SU-DHL-6 (cell line): ENCODE measurements around the gene CDYL2.

Source experiments
- H2AFZ ChIP-seq: fragments of 200-600 bp; sonication (generic); 2 replicates; pipeline ENCODE4 v1.6.1; 2014; ENCODE audit warnings: low read depth, mild to moderate bottlenecking, moderate library complexity, mixed read lengths, antibody characterized with exemption, low read length; ENCODE audit not compliant: severe bottlenecking
- H3F3A ChIP-seq: fragments of 200-600 bp; shearing (Covaris generic); 2 replicates; pipeline ENCODE4 v1.6.0; 2016; ENCODE audit warnings: antibody characterized with exemption, mild to moderate bottlenecking; ENCODE audit not compliant: insufficient read depth
- H3K27ac ChIP-seq: fragments of 200-600 bp; sonication (generic); 2 replicates; pipeline ENCODE4 v1.5.1; 2016; ENCODE audit warnings: low read depth, mild to moderate bottlenecking, low read length, moderate library complexity, mixed read lengths
- H3K27me3 ChIP-seq: fragments of 200-600 bp; sonication (generic), shearing (Covaris generic); 2 replicates; pipeline ENCODE4 v1.6.0; 2014; ENCODE audit warnings: mild to moderate bottlenecking, low read length
- H3K36me3 ChIP-seq: fragments of 200-600 bp; sonication (generic); 2 replicates; pipeline ENCODE4 v1.6.1; 2014; ENCODE audit warnings: mild to moderate bottlenecking, low read length, mixed read lengths
- H3K4me2 ChIP-seq: fragments of 300-600, 200-600 bp; shearing (Covaris generic), sonication (generic); 2 replicates; pipeline ENCODE4 v1.6.0; 2014; ENCODE audit warnings: low read length, low read depth, mild to moderate bottlenecking; ENCODE audit not compliant: poor library complexity, severe bottlenecking
- H3K4me3 ChIP-seq: fragments of 200-600 bp; sonication (generic); 2 replicates; pipeline ENCODE4 v1.5.1; 2014; ENCODE audit warnings: antibody characterized with exemption, low read length, mild to moderate bottlenecking, mixed read lengths; ENCODE audit not compliant: insufficient read depth, poor library complexity, severe bottlenecking
- H3K79me2 ChIP-seq: fragments of 200-600 bp; sonication (generic); 2 replicates; pipeline ENCODE4 v1.6.1; 2014; ENCODE audit warnings: mild to moderate bottlenecking, low read length, moderate library complexity; ENCODE audit not compliant: insufficient read depth
- H3K9ac ChIP-seq: fragments of 200-600 bp; sonication (generic); 2 replicates; pipeline ENCODE4 v1.7.0; 2014; ENCODE audit warnings: mild to moderate bottlenecking, low read length
- H3K9me2 ChIP-seq: fragments of 200-600 bp; sonication (generic); replicated peaks from 2 replicates; pipeline ENCODE4 v1.6.1; 2014; ENCODE audit warnings: low read length; ENCODE audit not compliant: insufficient read depth
- H3K9me3 ChIP-seq: fragments of 200-600 bp; sonication (generic); 2 replicates; pipeline ENCODE4 v1.6.1; 2014; ENCODE audit warnings: low read length, mixed read lengths; ENCODE audit not compliant: insufficient read depth
- H4K20me1 ChIP-seq: fragments of 200-600 bp; sonication (generic); 2 replicates; pipeline ENCODE4 v1.6.1; 2014; ENCODE audit warnings: low read depth, mild to moderate bottlenecking, antibody characterized with exemption, low read length, moderate library complexity, mixed read lengths
- CTCF ChIP-seq: fragments of 200-600 bp; sonication (generic); IDR thresholded peaks from one replicate; pipeline ENCODE4 v1.5.1; 2017; ENCODE audit warnings: antibody characterized with exemption, mild to moderate bottlenecking, low read length, moderate library complexity; ENCODE audit not compliant: insufficient read depth, poor library complexity, severe bottlenecking
- EZH2phosphoT487 ChIP-seq: fragments of 200-600 bp; sonication (generic), shearing (Covaris generic); conservative IDR thresholded peaks from 2 replicates; pipeline ENCODE4 v1.6.1; 2018; ENCODE audit warnings: mild to moderate bottlenecking, antibody characterized with exemption, low read length, moderate library complexity, mixed read lengths

Gene CDYL2

GRCh38 chr16:80717611-80718010 is 86.8 kb downstream of the CDYL2 start:
- Histone ChIP-seq H3K9ac (no peak overlapping the region), H3K4me2 (no peak overlapping the region), H3K27me3 (no peaks in the 10 kb centered on the region), H3F3A (no peaks in the 10 kb centered on the region), H3K36me3 (no peaks in the 10 kb centered on the region), H3K79me2 (no peaks in the 10 kb centered on the region), H2AFZ (no peak overlapping the region), H3K27ac (no peak overlapping the region), H3K9me3 (no peaks in the 10 kb centered on the region), H3K4me3 (no peak overlapping the region), H4K20me1 (no peaks in the 10 kb centered on the region), H3K9me2 (no peaks in the 10 kb centered on the region)
- TF ChIP-seq CTCF (no peak), EZH2phosphoT487 (no peak)

- H3K27me3 ChIP-seq = no peaks in the 10 kb centered on the region
- H2AFZ ChIP-seq = no peak overlapping the region
- no peaks in the 10 kb centered on the region for H4K20me1 ChIP-seq
- TF ChIP-seq CTCF (no peak), EZH2phosphoT487 (no peak)
- no peak overlapping the region for H3K27ac ChIP-seq
- no peaks in the 10 kb centered on the region for H3K79me2 ChIP-seq
- no peaks in the 10 kb centered on the region for H3F3A ChIP-seq
- no peaks in the 10 kb centered on the region for H3K9me3 ChIP-seq
- H3K4me2 ChIP-seq = no peak overlapping the region
- H3K36me3 ChIP-seq = no peaks in the 10 kb centered on the region
- no peaks in the 10 kb centered on the region for H3K9me2 ChIP-seq
- H3K9ac ChIP-seq = no peak overlapping the region
- H3K4me3 ChIP-seq = no peak overlapping the region
These were observed 87.7 kb downstream of the CDYL2 start for GRCh38 chr16:80716564-80717139.

GRCh38 chr16:80711406-80711805 is 93.0 kb downstream of the CDYL2 start:
- Histone ChIP-seq H3F3A (no peaks in the 10 kb centered on the region), H4K20me1 (no peaks in the 10 kb centered on the region), H3K9me3 (no peaks in the 10 kb centered on the region), H2AFZ (no peak overlapping the region), H3K4me2 (no peak overlapping the region), H3K9me2 (no peaks in the 10 kb centered on the region), H3K79me2 (no peaks in the 10 kb centered on the region), H3K36me3 (no peaks in the 10 kb centered on the region), H3K4me3 (no peak overlapping the region), H3K9ac (no peak overlapping the region), H3K27me3 (no peaks in the 10 kb centered on the region), H3K27ac (no peak overlapping the region)
- no peak for TF ChIP-seq CTCF
- no peak for TF ChIP-seq EZH2phosphoT487
